ENCODE measurements around the gene PPP3CB.

Gene PPP3CB

GRCh38 chr10:73439055-73439454 lies 56.8 kb downstream of the PPP3CB start (continued):
- TF ChIP-seq ZNF843 (tag by site-specific recombination; IDR thresholded peaks at IDR 0.05), result no peak
- no peak for TF ChIP-seq ZSCAN30 (tag by site-specific recombination; IDR thresholded peaks at IDR 0.05)
- no peak for TF ChIP-seq ZNF266 (tag by site-specific recombination; IDR thresholded peaks at IDR 0.05; ENCODE audit: low read depth)

DNA sequence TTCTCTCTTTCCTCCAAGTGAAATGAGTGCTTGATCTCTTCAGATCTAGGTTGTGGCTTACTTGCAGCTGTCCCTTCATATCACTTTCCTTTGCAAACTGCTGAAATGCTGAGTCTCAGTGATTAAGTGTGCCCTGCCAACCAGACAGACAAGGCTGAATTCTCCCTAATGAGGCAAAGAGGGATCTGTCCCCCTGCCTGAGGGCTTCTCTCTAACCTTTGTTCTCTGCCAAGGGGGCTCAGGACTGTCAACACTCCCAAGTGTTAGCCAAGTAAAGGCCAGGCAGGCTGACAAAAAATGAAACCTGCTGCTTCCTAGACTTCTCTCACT lies 62.3 kb downstream of the PPP3CB start, which contains the start of gene MSS51:
MSS51 (minus strand) TSS at position 24 of the 330 bp plus-strand sequence. CDS start 5,277 bp downstream, outside the sequence.
- ChIA-PET CTCF (no interaction called here), POLR2A (no interaction called here)
- peaks cover 3 to 17% of the 10 kb centered on the region in 2 experiments for H3K36me3 ChIP-seq (ENCODE audit: control insufficient read depth in 2 of 2, insufficient read depth in 1 of 2, low read length in 2 of 2)
- H3K4me3 ChIP-seq (ENCODE audit: low read depth, low read length), result no peak within 1 kb of the TSS
- H3K4me1 ChIP-seq (ENCODE audit: control insufficient read depth, insufficient read depth, low read length), result peaks cover 2% of the 10 kb centered on the region; the same call in 1 of the 2 replicates
- no peak within 1 kb of the TSS for H3K27ac ChIP-seq (ENCODE audit: extremely low read depth, low read depth, low read length)
- no peaks in the 10 kb centered on the region for H3K9me3 ChIP-seq (ENCODE audit: control insufficient read depth, insufficient read depth, low read depth, low read length)
- TF ChIP-seq ZNF548 (tag by site-specific recombination; IDR thresholded peaks at IDR 0.05), result no peak
- TF ChIP-seq ZNF133 (tag by site-specific recombination; IDR thresholded peaks at IDR 0.05), result no peak
- no peak for TF ChIP-seq ZNF354C (tag by site-specific recombination; IDR thresholded peaks at IDR 0.05; ENCODE audit: borderline replicate concordance, low read depth)
- TF ChIP-seq ZNF837 (tag by site-specific recombination; IDR thresholded peaks at IDR 0.05), result no peak

DNA sequence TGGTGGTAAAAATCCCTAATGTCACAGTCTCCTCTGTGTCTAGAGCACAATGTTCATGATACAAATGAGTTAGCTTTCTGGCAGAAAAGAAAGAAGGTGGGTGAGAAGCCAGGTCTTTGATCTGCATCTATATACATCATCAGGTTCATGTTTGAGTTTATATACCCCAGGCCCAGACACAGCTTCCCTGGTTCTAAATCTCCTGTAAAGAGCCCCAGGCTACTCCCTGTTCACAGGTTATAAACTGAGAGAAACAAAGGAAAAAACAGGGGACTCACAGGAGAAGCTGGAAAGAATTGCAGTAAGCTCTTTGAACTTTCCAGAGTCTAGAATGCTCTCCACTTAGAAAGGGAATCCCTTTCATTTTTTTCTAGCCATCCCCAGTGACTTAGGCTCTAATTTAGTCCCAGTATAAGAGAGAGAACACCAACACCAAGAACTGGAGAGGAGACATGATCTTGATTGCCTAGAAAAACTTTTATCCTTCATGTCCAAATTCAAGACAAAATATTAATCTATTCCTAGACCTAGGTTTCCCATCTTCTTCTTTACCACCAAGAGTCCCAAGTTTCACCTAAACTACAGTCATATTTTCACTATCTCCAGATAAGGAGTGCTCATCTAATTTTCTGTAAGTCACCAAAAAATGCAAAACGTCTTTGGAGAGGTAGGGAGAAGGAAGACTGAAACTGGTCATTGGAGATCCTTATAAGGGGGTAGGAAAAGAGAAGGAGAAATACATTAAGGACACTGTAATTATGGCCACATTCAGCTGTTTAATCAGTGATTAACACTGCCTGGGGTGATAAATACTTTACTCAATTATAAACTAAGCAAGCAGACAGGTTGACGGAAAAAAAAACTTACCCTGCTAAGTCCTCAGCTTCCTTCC lies 62.9 kb downstream of the PPP3CB start:
- POLR2A ChIA-PET, result interaction anchor here (0.7 kb wide), 1 partner anchor 20 kb away, joined by 3 read pairs; no protein-coding TSS in a partner anchor
- Histone ChIP-seq H3K4me1 (ENCODE audit: control insufficient read depth, insufficient read depth, low read length) (peaks cover 2% of the 10 kb centered on the region; the same call in 1 of the 2 replicates), H3K36me3 (ENCODE audit: control insufficient read depth in 2 of 2, insufficient read depth in 1 of 2, low read length in 2 of 2) (peaks cover 3 to 18% of the 10 kb centered on the region in 2 experiments), H3K9me3 (ENCODE audit: control insufficient read depth, insufficient read depth, low read depth, low read length) (no peaks in the 10 kb centered on the region), H3K4me3 (ENCODE audit: low read depth, low read length) (no peak overlapping the region), H3K27ac (ENCODE audit: extremely low read depth, low read depth, low read length) (no peak overlapping the region)
- CTCF ChIA-PET, result interaction anchor here (1.0 kb wide), 1 partner anchor 9 kb away, joined by 3 read pairs; no protein-coding TSS in a partner anchor
- TF ChIP-seq ZNF561 (tag by site-specific recombination; IDR thresholded peaks at IDR 0.05; ENCODE audit: borderline replicate concordance), result no peak
- no peak for TF ChIP-seq ZNF549 (tag by site-specific recombination; IDR thresholded peaks at IDR 0.05)
- TF ChIP-seq ZNF621 (tag by site-specific recombination; IDR thresholded peaks at IDR 0.05), result no peak
- no peak for TF ChIP-seq ZNF266 (tag by site-specific recombination; IDR thresholded peaks at IDR 0.05; ENCODE audit: low read depth)
- TF ChIP-seq, protein P1, sequence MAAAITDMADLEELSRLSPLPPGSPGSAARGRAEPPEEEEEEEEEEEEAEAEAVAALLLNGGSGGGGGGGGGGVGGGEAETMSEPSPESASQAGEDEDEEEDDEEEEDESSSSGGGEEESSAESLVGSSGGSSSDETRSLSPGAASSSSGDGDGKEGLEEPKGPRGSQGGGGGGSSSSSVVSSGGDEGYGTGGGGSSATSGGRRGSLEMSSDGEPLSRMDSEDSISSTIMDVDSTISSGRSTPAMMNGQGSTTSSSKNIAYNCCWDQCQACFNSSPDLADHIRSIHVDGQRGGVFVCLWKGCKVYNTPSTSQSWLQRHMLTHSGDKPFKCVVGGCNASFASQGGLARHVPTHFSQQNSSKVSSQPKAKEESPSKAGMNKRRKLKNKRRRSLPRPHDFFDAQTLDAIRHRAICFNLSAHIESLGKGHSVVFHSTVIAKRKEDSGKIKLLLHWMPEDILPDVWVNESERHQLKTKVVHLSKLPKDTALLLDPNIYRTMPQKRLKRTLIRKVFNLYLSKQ (tag by site-specific recombination; IDR thresholded peaks at IDR 0.05; ENCODE audit: borderline replicate concordance), result no peak
- TF ChIP-seq, protein P2, sequence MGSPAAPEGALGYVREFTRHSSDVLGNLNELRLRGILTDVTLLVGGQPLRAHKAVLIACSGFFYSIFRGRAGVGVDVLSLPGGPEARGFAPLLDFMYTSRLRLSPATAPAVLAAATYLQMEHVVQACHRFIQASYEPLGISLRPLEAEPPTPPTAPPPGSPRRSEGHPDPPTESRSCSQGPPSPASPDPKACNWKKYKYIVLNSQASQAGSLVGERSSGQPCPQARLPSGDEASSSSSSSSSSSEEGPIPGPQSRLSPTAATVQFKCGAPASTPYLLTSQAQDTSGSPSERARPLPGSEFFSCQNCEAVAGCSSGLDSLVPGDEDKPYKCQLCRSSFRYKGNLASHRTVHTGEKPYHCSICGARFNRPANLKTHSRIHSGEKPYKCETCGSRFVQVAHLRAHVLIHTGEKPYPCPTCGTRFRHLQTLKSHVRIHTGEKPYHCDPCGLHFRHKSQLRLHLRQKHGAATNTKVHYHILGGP (tag by site-specific recombination; IDR thresholded peaks at IDR 0.05), result no peak
- no peak for TF ChIP-seq ZNF558 (tag by site-specific recombination; IDR thresholded peaks at IDR 0.05)
- no peak for TF ChIP-seq ZNF423 (tag by site-specific recombination; IDR thresholded peaks at IDR 0.05)
- TF ChIP-seq ZFP69B (tag by site-specific recombination; IDR thresholded peaks at IDR 0.05), result no peak
- TF ChIP-seq ZIC2 (tag by site-specific recombination; IDR thresholded peaks at IDR 0.05), result no peak
- TF ChIP-seq, protein P3, sequence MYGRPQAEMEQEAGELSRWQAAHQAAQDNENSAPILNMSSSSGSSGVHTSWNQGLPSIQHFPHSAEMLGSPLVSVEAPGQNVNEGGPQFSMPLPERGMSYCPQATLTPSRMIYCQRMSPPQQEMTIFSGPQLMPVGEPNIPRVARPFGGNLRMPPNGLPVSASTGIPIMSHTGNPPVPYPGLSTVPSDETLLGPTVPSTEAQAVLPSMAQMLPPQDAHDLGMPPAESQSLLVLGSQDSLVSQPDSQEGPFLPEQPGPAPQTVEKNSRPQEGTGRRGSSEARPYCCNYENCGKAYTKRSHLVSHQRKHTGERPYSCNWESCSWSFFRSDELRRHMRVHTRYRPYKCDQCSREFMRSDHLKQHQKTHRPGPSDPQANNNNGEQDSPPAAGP (tag by site-specific recombination; IDR thresholded peaks at IDR 0.05), result no peak
- no peak for TF ChIP-seq ZNF530 (tag by site-specific recombination; IDR thresholded peaks at IDR 0.05; ENCODE audit: low read depth)
- TF ChIP-seq, protein P4, sequence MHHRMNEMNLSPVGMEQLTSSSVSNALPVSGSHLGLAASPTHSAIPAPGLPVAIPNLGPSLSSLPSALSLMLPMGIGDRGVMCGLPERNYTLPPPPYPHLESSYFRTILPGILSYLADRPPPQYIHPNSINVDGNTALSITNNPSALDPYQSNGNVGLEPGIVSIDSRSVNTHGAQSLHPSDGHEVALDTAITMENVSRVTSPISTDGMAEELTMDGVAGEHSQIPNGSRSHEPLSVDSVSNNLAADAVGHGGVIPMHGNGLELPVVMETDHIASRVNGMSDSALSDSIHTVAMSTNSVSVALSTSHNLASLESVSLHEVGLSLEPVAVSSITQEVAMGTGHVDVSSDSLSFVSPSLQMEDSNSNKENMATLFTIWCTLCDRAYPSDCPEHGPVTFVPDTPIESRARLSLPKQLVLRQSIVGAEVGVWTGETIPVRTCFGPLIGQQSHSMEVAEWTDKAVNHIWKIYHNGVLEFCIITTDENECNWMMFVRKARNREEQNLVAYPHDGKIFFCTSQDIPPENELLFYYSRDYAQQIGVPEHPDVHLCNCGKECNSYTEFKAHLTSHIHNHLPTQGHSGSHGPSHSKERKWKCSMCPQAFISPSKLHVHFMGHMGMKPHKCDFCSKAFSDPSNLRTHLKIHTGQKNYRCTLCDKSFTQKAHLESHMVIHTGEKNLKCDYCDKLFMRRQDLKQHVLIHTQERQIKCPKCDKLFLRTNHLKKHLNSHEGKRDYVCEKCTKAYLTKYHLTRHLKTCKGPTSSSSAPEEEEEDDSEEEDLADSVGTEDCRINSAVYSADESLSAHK (tag by site-specific recombination; IDR thresholded peaks at IDR 0.05), result no peak
- TF ChIP-seq ZFP3 (tag by site-specific recombination; IDR thresholded peaks at IDR 0.05; ENCODE audit: low read depth), result no peak
- no peak for TF ChIP-seq ZNF626 (tag by site-specific recombination; IDR thresholded peaks at IDR 0.05)
- no peak for TF ChIP-seq KLF7 (tag by site-specific recombination; IDR thresholded peaks at IDR 0.05; ENCODE audit: borderline replicate concordance)
- TF ChIP-seq ZNF426 (tag by site-specific recombination; IDR thresholded peaks at IDR 0.05), result no peak
- no peak for TF ChIP-seq ZNF548 (tag by site-specific recombination; IDR thresholded peaks at IDR 0.05)
- TF ChIP-seq ZNF785 (tag by site-specific recombination; IDR thresholded peaks at IDR 0.05), result no peak

Measured in HEK293 (cell line).